Epithelial cell of proximal tubule (primary cell): ENCODE data around the gene SCLT1. TPM values are rescaled to one million over a fixed set of nuclear protein-coding genes. Genes with fewer than 3 reads are reported as not detected.
A peak's percentile ranks its signal among the peaks of the same experiment; 100 is the strongest.
"Not testable (repeated sequence)": the region's sequence is repeated elsewhere in the genome, so short reads cannot be mapped to it uniquely, and the experiment has no call there.

ENCODE experiments used
- DNase-seq: peaks from one replicate; pipeline ENCODE4 v3.0.0-alpha.2; 2011; ENCODE audit warnings: low read depth
- H3K4me3 ChIP-seq: 2 replicates; pipeline ENCODE4 v1.5.1; 2011; ENCODE audit warnings: low read depth, mild to moderate bottlenecking, low read length
- CTCF ChIP-seq: conservative IDR thresholded peaks from 2 replicates; pipeline ENCODE4 v1.5.1; 2012; ENCODE audit warnings: low read depth, mild to moderate bottlenecking, low read length
- total RNA-seq: library from RNA; depleted of rRNA; stranded (reverse); fragments of >200 nt; gene quantifications from 2 replicates; pipeline ENCODE4 v1.2.3, GENCODE V29; 2015

Gene SCLT1
- 13.9 and 14.5 TPM in 2 replicates for total RNA-seq

GRCh38 chr4:129093191-129093920, at the start of gene SCLT1:
Gene SCLT1, minus strand, starts transcription at chr4:129093539. Its CDS starts 436 bp downstream, at chr4:129093103.
- peak; percentile 65 for DNase-seq
- no peak for TF ChIP-seq CTCF
- H3K4me3 ChIP-seq: peak within 1 kb of the TSS; percentile 84

- peak; percentile 6 for TF ChIP-seq CTCF
- DNase-seq: no peak
- H3K4me3 ChIP-seq: no peak overlapping the region
Measured at GRCh38 chr4:129140521-129140920, 47.2 kb upstream of the SCLT1 start.

GRCh38 chr4:129138810-129139496, 45.6 kb upstream of the SCLT1 start:
- H3K4me3 ChIP-seq: no peak overlapping the region
- no peak for DNase-seq
- TF ChIP-seq CTCF: no peak

- TF ChIP-seq CTCF: no peak
- no peak for DNase-seq
Measured at GRCh38 chr4:129136433-129136832, 43.1 kb upstream of the SCLT1 start.

GRCh38 chr4:129131343-129131742, 38.0 kb upstream of the SCLT1 start:
- DNase-seq: no peak
- no peak overlapping the region for H3K4me3 ChIP-seq
- TF ChIP-seq CTCF: no peak

More at GRCh38 chr4:129136433-129136832, 43.1 kb upstream of the SCLT1 start:
- H3K4me3 ChIP-seq: no peak overlapping the region

GRCh38 chr4:129129143-129129542, 35.8 kb upstream of the SCLT1 start:
- DNase-seq: no peak
- TF ChIP-seq CTCF: no peak

GRCh38 chr4:129126614-129127013, 33.3 kb upstream of the SCLT1 start:
- H3K4me3 ChIP-seq, DNase-seq: not testable (repeated sequence)

More at GRCh38 chr4:129129143-129129542, 35.8 kb upstream of the SCLT1 start:
- no peak overlapping the region for H3K4me3 ChIP-seq
